ENCODE data around the gene MAP7. TPM values are rescaled to one million over a fixed set of nuclear protein-coding genes. Genes with fewer than 3 reads are reported as not detected.
"Not testable (repeated sequence)": the region's sequence is repeated elsewhere in the genome, so short reads cannot be mapped to it uniquely, and the experiment has no call there.

The MAP7 gene
- total RNA-seq, 4 donors from 2014 or later = 40.6 to 61.3 (median 46.6) TPM

DNA sequence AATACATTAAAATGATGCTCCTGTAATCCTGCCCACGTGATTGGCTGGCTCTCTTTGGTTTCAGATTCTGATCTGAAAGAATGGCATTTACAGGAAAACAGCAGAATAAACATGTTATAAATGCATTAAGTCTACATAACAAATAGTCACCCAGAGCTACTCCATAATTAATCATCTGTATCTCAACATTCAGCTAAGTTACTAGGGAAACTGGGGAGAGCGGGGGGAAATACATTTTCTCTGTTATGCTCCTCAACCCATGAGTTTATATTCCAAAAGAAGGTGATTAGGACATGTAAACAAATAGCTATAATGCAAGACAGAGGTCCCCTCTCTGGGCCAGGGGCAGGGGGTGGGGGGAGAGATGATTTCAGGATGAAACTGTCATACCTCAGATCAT, 58.5 kb downstream of the MAP7 start:
- H3K36me3 ChIP-seq = no peaks in the 10 kb centered on the region
- H3K4me3 ChIP-seq = no peak overlapping the region

DNA sequence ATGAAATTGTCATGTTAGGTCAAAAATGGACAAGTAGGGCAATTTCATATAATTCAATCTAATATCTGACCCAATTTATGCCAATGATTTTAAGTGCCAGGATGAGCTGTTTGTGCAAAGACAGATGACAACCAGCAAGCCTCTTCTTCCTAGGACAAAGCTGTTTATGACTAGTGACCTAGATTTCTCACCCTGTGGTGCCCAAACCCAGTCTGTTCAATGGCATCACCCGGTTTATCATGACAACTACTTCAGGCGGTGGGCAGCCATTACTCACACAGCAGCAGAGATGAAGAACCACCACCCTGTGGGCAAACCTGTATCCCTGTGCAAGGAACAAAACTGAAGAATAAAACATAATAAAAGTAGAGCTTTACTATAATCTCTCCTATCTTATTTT, 59.0 kb downstream of the MAP7 start:
- WGBS, 2 donors (ENCODE audit: low coverage in 1 of 2) = 86% methylated on average over 2 of the region's 2 CpGs; no CpG with 5 or more reads in 1 of the 2 donors
- no peaks in the 10 kb centered on the region for H3K9me3 ChIP-seq
- in situ Hi-C loops (cut with MboI; ENCODE audit: low pct_ligation_motif_present in 1 of 4, low pct_unique_long_range_greater_than_20kb in 1 of 4, low sequenced_read_pairs in 3 of 4) (no loop called here), intact Hi-C loops (cut with DNase I; ENCODE audit: low total_unique reads) (no loop called here)
- H3K27ac ChIP-seq = no peak overlapping the region
- H3K27me3 ChIP-seq = no peaks in the 10 kb centered on the region
- no peak for DNase-seq
- H3K36me3 ChIP-seq = no peaks in the 10 kb centered on the region
- H3K4me3 ChIP-seq = no peak overlapping the region
- H3K4me1 ChIP-seq = no peaks in the 10 kb centered on the region
- TF ChIP-seq POLR2AphosphoS5 (IDR thresholded peaks at IDR 0.05) (no peak), POLR2A (IDR thresholded peaks at IDR 0.05) (no peak), EP300 (IDR thresholded peaks at IDR 0.05; ENCODE audit: low read depth) (no peak)
- TF ChIP-seq, protein P1, sequence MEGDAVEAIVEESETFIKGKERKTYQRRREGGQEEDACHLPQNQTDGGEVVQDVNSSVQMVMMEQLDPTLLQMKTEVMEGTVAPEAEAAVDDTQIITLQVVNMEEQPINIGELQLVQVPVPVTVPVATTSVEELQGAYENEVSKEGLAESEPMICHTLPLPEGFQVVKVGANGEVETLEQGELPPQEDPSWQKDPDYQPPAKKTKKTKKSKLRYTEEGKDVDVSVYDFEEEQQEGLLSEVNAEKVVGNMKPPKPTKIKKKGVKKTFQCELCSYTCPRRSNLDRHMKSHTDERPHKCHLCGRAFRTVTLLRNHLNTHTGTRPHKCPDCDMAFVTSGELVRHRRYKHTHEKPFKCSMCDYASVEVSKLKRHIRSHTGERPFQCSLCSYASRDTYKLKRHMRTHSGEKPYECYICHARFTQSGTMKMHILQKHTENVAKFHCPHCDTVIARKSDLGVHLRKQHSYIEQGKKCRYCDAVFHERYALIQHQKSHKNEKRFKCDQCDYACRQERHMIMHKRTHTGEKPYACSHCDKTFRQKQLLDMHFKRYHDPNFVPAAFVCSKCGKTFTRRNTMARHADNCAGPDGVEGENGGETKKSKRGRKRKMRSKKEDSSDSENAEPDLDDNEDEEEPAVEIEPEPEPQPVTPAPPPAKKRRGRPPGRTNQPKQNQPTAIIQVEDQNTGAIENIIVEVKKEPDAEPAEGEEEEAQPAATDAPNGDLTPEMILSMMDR (IDR thresholded peaks at IDR 0.05) = no peak

More for the DNA sequence above, 58.5 kb downstream of the MAP7 start:
- H3K4me1 ChIP-seq = no peaks in the 10 kb centered on the region
- no peaks in the 10 kb centered on the region for H3K27me3 ChIP-seq
- no peak overlapping the region for H3K27ac ChIP-seq
- DNase-seq = no peak
- 78 to 80% methylated on average over 2 of the region's 2 CpGs for WGBS, 2 donors (ENCODE audit: low coverage in 1 of 2)
- in situ Hi-C loops (cut with MboI; ENCODE audit: low pct_ligation_motif_present in 1 of 4, low pct_unique_long_range_greater_than_20kb in 1 of 4, low sequenced_read_pairs in 3 of 4) (no loop called here), intact Hi-C loops (cut with DNase I; ENCODE audit: low total_unique reads) (no loop called here)
- no peaks in the 10 kb centered on the region for H3K9me3 ChIP-seq
- TF ChIP-seq POLR2A (IDR thresholded peaks at IDR 0.05) = no peak
- TF ChIP-seq, protein P1 (IDR thresholded peaks at IDR 0.05) = no peak
- TF ChIP-seq EP300 (IDR thresholded peaks at IDR 0.05; ENCODE audit: low read depth) = no peak
- TF ChIP-seq POLR2AphosphoS5 (IDR thresholded peaks at IDR 0.05) = no peak

DNA sequence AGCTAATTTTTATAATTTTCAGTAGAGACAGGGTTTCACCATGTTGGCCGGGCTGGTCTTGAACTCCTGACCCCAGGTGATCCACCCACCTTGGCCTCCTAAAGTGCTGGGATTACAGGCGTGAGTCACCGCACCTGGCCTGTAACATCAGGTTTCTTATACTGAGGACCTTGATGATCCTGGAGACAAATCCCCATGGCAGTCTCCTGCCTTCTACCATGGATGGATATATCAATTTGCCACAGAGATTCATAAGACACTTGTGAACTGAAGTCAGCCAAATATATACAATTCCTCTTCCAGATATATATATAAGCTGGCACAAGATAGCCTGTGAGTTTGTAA, 60.6 kb downstream of the MAP7 start:
- H3K36me3 ChIP-seq; in situ Hi-C loops (cut with MboI; ENCODE audit: low pct_ligation_motif_present in 1 of 4, low pct_unique_long_range_greater_than_20kb in 1 of 4, low sequenced_read_pairs in 3 of 4); H3K4me1 ChIP-seq; H3K4me3 ChIP-seq; H3K27me3 ChIP-seq; intact Hi-C loops (cut with DNase I; ENCODE audit: low total_unique reads); H3K9me3 ChIP-seq; H3K27ac ChIP-seq; DNase-seq: not testable (repeated sequence)
- 93% methylated on average over 3 of the region's 3 CpGs; no CpG with 5 or more reads in 1 of the 2 donors for WGBS, 2 donors (ENCODE audit: low coverage in 1 of 2)

DNA sequence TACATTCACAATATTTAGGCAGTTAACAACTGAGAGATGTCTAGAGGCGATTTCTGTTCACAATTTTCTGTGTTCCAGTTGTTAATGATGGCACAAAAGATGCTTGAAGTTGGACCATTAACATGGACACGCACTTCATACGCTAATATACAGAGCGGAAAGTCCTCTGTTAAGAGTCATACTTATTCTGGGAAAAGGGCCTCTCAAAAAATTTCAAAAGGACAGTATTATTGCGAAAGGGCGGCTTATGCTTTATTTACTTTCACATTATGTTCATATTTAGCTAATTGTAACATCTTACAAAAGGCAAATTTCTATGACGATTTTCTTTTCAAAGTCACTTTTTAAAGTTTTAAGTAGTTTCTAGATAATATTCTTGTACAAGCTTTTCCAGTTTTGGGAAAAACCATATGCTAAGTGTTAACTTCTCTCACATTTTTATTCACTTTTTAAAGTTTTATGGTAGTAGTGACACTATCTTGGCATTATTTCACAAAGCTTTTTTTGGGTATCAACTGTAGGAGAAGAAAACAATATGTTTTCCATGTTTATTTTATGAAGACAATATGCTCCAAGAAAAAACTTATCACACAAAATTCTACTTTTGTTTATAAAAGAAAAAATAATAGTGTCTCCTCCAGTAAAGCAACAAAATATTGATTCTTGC, 62.3 kb downstream of the MAP7 start:
- in situ Hi-C loops (cut with MboI; ENCODE audit: low pct_ligation_motif_present in 1 of 4, low pct_unique_long_range_greater_than_20kb in 1 of 4, low sequenced_read_pairs in 3 of 4) = no loop called here
- WGBS, 2 donors (ENCODE audit: low coverage in 1 of 2) = 79 to 81% methylated on average over 7 of the region's 7 CpGs
- no peaks in the 10 kb centered on the region for H3K36me3 ChIP-seq
- H3K27ac ChIP-seq = peak overlapping the region in 2 of 4 donors; percentile 11 to 41
- DNase-seq = no peak
- no peaks in the 10 kb centered on the region for H3K4me1 ChIP-seq
- no peaks in the 10 kb centered on the region for H3K27me3 ChIP-seq
- H3K9me3 ChIP-seq = no peaks in the 10 kb centered on the region
- H3K4me3 ChIP-seq = no peak overlapping the region
- TF ChIP-seq EP300 (IDR thresholded peaks at IDR 0.05; ENCODE audit: low read depth) = no peak
- TF ChIP-seq POLR2AphosphoS5 (IDR thresholded peaks at IDR 0.05) = no peak
- TF ChIP-seq, protein P1 (IDR thresholded peaks at IDR 0.05) = no peak
- no peak for TF ChIP-seq POLR2A (IDR thresholded peaks at IDR 0.05)
- intact Hi-C loops (cut with DNase I; ENCODE audit: low total_unique reads) = no loop called here

DNA sequence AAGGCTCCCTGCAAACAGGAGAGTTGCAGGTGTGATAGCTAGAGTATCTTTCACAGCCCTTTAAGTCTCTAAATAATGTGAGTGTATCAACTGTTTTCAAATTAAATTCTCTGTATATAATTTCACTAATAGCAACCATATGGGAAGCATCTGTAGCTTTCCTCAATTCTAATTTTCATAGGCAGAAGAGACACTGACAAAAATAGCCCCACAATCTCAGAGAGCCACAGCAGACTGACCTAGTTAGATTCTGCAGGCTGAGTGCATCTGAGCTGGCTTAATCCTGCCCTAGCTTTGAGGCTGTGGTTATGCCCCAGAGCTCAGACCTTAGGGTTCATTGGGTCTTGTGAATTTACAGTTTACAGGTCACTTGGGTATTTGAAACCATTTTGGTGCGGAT, 63.9 kb downstream of the MAP7 start:
- Histone ChIP-seq H3K9me3 (no peaks in the 10 kb centered on the region), H3K4me3 (no peak overlapping the region), H3K4me1 (no peaks in the 10 kb centered on the region), H3K27me3 (no peaks in the 10 kb centered on the region), H3K27ac (no peak overlapping the region), H3K36me3 (no peaks in the 10 kb centered on the region)
- no peak for DNase-seq
- TF ChIP-seq, protein P1 (IDR thresholded peaks at IDR 0.05) = no peak
- TF ChIP-seq POLR2AphosphoS5 (IDR thresholded peaks at IDR 0.05) = no peak
- no peak for TF ChIP-seq POLR2A (IDR thresholded peaks at IDR 0.05)
- no peak for TF ChIP-seq EP300 (IDR thresholded peaks at IDR 0.05; ENCODE audit: low read depth)
- intact Hi-C loops (cut with DNase I; ENCODE audit: low total_unique reads) (no loop called here), in situ Hi-C loops (cut with MboI; ENCODE audit: low pct_ligation_motif_present in 1 of 4, low pct_unique_long_range_greater_than_20kb in 1 of 4, low sequenced_read_pairs in 3 of 4) (no loop called here)
- WGBS, 2 donors (ENCODE audit: low coverage in 1 of 2) = 80 to 100% methylated on average over 1 of the region's 1 CpG

All from transverse colon (tissue), 4 donors.